Epithelial cell of proximal tubule (primary cell): ENCODE measurements around the gene DST. TPM values are rescaled to one million over a fixed set of nuclear protein-coding genes. Genes with fewer than 3 reads are reported as not detected.

ENCODE experiments used
- DNase-seq: peaks from one replicate; pipeline ENCODE4 v3.0.0-alpha.2; 2011; ENCODE audit warnings: low read depth
- H3K4me3 ChIP-seq: 2 replicates; pipeline ENCODE4 v1.5.1; 2011; ENCODE audit warnings: low read depth, mild to moderate bottlenecking, low read length
- total RNA-seq: library from RNA; depleted of rRNA; stranded (reverse); fragments of >200 nt; gene quantifications from 2 replicates; pipeline ENCODE4 v1.2.3, GENCODE V29; 2015
- TF ChIP-seq, protein P1 (sequence below): conservative IDR thresholded peaks from 2 replicates; pipeline ENCODE4 v1.5.1; 2012; ENCODE audit warnings: low read depth, mild to moderate bottlenecking, low read length

The DST gene
- total RNA-seq, 1 donor from 2014 or later: 97.7 TPM

DNA sequence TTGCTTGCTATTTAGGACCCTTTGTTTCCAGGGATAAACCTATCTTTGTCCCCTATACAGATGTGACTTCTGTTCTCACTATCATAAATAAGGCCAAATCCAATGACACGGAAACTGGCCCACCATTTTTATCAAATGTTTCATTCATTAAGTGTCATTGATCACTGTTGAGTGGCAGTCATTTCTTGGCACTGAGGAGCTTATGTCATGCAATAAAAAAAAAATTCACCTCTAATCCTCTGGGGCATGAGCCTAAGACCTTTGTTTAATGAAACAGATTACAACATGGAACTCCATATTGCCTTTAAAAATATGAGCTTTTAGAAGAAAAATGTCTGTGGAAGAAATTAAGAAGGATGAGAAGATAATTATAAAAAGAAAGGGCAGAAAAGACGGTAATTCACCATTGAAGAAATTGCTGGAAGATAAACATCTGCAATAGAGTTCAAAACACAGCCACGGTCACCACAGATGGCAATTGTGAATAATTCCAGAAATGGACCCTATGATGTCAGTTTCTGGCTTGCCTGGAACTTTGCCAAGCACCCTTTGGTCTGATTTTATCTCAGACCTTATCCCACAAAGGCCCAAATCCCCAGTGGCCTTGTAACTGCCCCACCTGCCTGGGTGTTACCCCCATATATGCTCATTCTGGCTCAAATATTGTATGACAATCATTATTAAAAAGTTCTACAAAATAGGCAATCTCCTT is 91.1 kb downstream of the DST start:
- TF ChIP-seq, protein P1, sequence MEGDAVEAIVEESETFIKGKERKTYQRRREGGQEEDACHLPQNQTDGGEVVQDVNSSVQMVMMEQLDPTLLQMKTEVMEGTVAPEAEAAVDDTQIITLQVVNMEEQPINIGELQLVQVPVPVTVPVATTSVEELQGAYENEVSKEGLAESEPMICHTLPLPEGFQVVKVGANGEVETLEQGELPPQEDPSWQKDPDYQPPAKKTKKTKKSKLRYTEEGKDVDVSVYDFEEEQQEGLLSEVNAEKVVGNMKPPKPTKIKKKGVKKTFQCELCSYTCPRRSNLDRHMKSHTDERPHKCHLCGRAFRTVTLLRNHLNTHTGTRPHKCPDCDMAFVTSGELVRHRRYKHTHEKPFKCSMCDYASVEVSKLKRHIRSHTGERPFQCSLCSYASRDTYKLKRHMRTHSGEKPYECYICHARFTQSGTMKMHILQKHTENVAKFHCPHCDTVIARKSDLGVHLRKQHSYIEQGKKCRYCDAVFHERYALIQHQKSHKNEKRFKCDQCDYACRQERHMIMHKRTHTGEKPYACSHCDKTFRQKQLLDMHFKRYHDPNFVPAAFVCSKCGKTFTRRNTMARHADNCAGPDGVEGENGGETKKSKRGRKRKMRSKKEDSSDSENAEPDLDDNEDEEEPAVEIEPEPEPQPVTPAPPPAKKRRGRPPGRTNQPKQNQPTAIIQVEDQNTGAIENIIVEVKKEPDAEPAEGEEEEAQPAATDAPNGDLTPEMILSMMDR: no peak
- no peak overlapping the region for H3K4me3 ChIP-seq
- DNase-seq: no peak

DNA sequence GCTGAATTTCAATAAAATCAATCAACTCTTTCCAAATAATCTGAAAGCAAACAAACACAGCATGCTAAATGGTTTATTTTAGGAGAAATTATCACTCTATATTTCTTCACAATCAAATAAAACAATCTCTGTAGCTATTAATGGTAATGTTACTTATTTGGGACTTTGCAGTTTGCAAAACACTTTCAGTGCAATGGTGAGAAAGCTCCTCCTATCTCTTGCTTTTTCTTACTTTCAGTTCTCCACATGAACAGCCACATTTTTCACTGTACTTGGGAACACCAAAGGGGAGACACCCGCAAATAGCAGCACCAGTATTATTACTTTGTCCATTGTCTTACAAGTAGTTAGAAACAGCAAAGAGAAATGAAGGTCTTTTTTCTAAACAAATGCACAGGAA is 92.4 kb downstream of the DST start:
- no peak overlapping the region for H3K4me3 ChIP-seq
- TF ChIP-seq, protein P1: no peak

DNA sequence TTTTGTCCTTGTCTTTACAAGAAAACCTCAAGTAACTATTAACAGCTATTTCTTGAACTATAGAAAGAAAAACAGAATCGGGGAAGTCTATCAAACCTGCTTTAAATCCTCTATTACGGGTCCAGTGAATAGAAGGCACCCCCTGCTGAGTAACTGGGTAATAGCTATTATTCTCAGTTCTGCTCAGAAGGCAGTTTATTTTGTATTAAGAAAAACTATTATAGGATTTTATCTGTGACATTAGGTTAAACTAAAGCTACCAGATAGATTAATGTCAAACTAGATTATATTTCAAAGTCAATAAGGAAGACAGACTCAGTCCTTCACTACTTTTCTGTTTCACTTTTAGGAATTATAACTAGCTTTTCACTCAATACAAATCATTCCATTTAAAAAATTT is 93.7 kb downstream of the DST start:
- H3K4me3 ChIP-seq: no peak overlapping the region
- no peak for DNase-seq
- TF ChIP-seq, protein P1: peak; percentile 53

More for the DNA sequence above, 92.4 kb downstream of the DST start:
- DNase-seq: no peak

DNA sequence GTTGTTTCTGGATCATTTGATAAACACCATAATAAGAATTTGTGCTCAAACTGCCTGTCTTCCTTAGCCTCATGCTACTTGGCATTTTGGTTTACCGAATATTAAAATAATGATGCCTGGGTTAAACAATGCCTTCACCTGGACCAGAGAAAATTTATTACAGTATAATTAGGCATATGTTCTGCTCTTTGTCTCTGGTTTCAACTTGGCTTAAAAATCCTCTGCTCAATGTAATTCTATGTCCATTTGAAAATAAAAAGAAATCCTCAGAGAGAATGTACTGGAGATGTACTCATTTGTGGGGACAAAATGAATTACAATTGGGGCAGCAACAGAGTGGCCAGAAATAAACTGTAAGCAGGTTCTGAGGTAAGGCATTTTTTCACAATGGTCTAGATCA is 95.0 kb downstream of the DST start:
- no peak for DNase-seq
- no peak overlapping the region for H3K4me3 ChIP-seq
- TF ChIP-seq, protein P1: no peak

DNA sequence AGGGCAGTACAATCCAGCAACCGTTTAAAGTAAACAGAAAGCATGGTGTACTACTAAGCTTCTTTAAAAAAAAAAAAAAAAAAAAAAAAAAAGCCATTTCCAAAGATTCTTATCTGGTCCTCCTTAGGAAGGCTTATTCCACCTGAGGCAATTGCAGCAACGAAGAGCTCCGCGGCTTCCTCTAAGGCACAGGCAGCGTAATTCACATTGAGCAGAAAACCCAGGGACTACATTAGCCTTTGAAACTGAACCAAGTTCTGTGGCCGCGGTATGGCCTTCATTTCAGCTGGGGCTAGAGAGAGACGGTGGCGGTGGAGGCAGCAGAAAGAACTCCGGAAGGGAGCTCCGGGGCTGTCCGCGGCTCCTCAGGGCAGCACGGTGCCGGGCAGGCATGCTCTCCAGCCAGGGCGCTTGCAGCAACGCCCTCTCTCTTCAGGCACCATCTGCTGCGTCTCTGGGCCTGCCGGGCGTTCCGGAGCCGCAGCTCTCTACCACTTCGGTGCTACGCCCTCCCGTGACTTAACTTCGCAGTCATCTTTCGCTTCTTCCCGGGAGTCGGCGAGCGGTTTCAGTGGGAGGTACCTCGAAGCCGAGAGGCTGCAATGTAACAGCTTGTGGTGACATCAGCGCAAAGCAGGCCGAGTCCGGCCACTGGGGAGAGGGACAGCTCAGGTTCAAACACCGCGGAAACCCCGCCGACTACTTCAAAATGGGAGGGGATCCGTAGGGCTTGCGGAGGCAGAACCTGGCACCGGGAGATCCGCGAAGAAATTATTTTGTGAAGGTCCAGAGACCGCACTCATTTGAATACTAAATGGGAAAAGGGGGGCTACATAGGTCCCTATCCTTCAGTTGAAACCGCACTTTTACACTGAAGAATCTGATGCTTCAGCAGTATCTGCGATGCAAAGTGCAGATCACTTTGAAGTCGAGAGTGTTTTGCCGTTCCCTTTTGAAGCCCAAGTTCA is 100.0 kb downstream of the DST start:
- peak; percentile 83 for DNase-seq

DNA sequence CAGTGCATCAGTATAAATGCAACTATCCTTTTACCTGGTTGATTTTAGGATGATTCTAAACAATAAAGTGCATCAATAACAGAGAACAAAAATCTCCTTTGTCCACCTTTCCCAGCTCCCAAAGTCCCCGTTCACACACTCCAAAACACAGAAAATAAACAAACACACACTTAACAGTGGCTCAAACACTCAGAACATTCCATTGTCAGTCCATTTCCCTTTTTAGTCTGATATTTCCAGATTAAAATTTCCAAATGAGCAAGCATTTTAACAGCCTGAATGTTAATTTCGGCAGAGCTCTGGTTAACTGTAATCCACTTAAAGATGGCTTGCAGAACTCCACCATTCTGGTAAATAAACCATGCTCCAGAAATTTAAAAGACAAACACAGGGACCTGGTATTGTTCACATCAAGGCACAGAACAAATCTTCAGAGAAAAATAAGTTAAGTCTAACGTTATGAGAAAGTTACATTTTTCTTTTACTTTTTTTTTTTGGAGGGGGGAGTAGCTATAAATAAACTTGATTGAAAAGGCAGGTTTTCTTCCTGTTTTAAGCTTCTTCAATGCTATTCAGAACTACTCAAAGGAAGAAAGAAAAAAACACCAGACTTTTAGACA is 100.8 kb downstream of the DST start:
- TF ChIP-seq, protein P1: no peak
- no peak for DNase-seq
- peak overlapping the region; percentile 64 for H3K4me3 ChIP-seq

More for the DNA sequence above, 100.0 kb downstream of the DST start:
- H3K4me3 ChIP-seq: peak overlapping the region; percentile 64
- TF ChIP-seq, protein P1: peak; percentile 34
